GM12878 (cell line): ENCODE data around the gene SCN4A. TPM values are rescaled to one million over a fixed set of nuclear protein-coding genes. Genes with fewer than 3 reads are reported as not detected.
A peak's percentile ranks its signal among the peaks of the same experiment; 100 is the strongest.

Experiments
- BCLAF1 ChIP-seq: fragments of 450-650 bp; IDR thresholded peaks from 2 replicates; pipeline ENCODE4 v1.6.1; 2017; ENCODE audit warnings: antibody characterized with exemption, mild to moderate bottlenecking, moderate library complexity
- CEBPZ ChIP-seq: fragments of 150-350 bp; IDR thresholded peaks from 2 replicates; pipeline ENCODE4 v1.6.1; 2016; ENCODE audit warnings: low read depth, low read length
- E2F8 ChIP-seq: fragments of 450-650 bp; IDR thresholded peaks from 2 replicates; pipeline ENCODE4 v1.6.1; 2018; ENCODE audit warnings: mild to moderate bottlenecking, low read depth, moderate library complexity; ENCODE audit not compliant: partially characterized antibody
- E4F1 ChIP-seq: fragments of 450-650 bp; IDR thresholded peaks from 2 replicates; pipeline ENCODE4 v1.6.1; 2018; ENCODE audit warnings: borderline replicate concordance, mild to moderate bottlenecking; ENCODE audit not compliant: partially characterized antibody
- ETV6 ChIP-seq, 2 experiments: fragments of 450-650 bp in 1 of 2; IDR thresholded peaks in 1 of 2; conservative IDR thresholded peaks in 1 of 2; 2 replicates each; pipeline ENCODE4 v1.6.1; 2014; ENCODE audit warnings: antibody characterized with exemption in 1 of 2, borderline replicate concordance in 1 of 2, low read depth in 1 of 2, mild to moderate bottlenecking in 1 of 2, moderate library complexity in 1 of 2
- IKZF1 ChIP-seq: fragments of 450-650 bp; conservative IDR thresholded peaks from 2 replicates; pipeline ENCODE4 v1.6.1; 2017; ENCODE audit warnings: antibody characterized with exemption, mild to moderate bottlenecking
- MTA3 ChIP-seq: IDR thresholded peaks from 2 replicates; pipeline ENCODE4 v1.6.1; 2012; ENCODE audit warnings: low read length, inconsistent platforms, borderline replicate concordance
- MYB ChIP-seq: fragments of 150-350 bp; IDR thresholded peaks from 2 replicates; pipeline ENCODE4 v1.6.1; 2014; ENCODE audit warnings: mild to moderate bottlenecking, low read depth, low read length, borderline replicate concordance
- NFYB ChIP-seq: IDR thresholded peaks from 2 replicates; pipeline ENCODE4 v1.6.1; 2011; ENCODE audit warnings: low read depth, mild to moderate bottlenecking, low read length, improper control_type of control experiment, moderate library complexity; ENCODE audit not compliant: insufficient read depth
- NR2C1 ChIP-seq: fragments of 450-650 bp; IDR thresholded peaks from 2 replicates; pipeline ENCODE4 v1.6.1; 2017; ENCODE audit warnings: antibody characterized with exemption, mild to moderate bottlenecking, moderate library complexity
- PAX5 ChIP-seq: IDR thresholded peaks from 2 replicates; pipeline ENCODE4 v1.6.1; 2011; ENCODE audit warnings: low read depth, low read length, borderline replicate concordance
- SMAD1 ChIP-seq: fragments of 450-650 bp; IDR thresholded peaks from 2 replicates; pipeline ENCODE4 v1.6.1; 2018; ENCODE audit warnings: mild to moderate bottlenecking, low read depth; ENCODE audit not compliant: partially characterized antibody
- SRF ChIP-seq, 2 experiments: IDR thresholded peaks; 2 replicates each; pipeline ENCODE4 v1.6.1; 2011; ENCODE audit warnings: low read depth in 2 of 2, low read length in 2 of 2, mild to moderate bottlenecking in 1 of 2, moderate library complexity in 1 of 2
- TBL1XR1 ChIP-seq: IDR thresholded peaks from 2 replicates; pipeline ENCODE4 v1.6.1; 2012; ENCODE audit warnings: low read depth, low read length, improper control_type of control experiment
- ZNF384 ChIP-seq: IDR thresholded peaks from 2 replicates; pipeline ENCODE4 v1.6.1; 2012; ENCODE audit warnings: low read depth, mild to moderate bottlenecking, low read length, improper control_type of control experiment, borderline replicate concordance
- polyA plus RNA-seq, 11 experiments: library from polyadenylated mRNA; depleted of rRNA in 4 of 11; unstranded in 6 of 11; stranded (reverse) in 5 of 11; fragments of >200 nt; fragmentation: Nextera tagmentation in 4 of 11; fragmentation: Illumina TruSeq in 1 of 11; extraction: Ambion mirVana in 4 of 11; extraction: Trizol in 1 of 11; gene quantifications; 1 replicate in 1 of 11; 2 replicates in 10 of 11; pipeline versions ENCODE4 v1.2.1 to v1.2.3, GENCODE V29; 2011 to 2016; ENCODE audit warnings: inconsistent platforms in 2 of 11, missing spikeins in 2 of 11, low read depth in 1 of 11
- total RNA-seq, 4 experiments: library from RNA; depleted of rRNA in 3 of 4; stranded (reverse); fragments of >200 nt in 3 of 4; fragmentation: Illumina TruSeq in 1 of 4; extraction: Trizol in 1 of 4; gene quantifications; 2 replicates each; pipeline versions ENCODE4 v1.2.1 to v1.2.3, GENCODE V29; 2013 to 2021

Gene SCN4A
- total and polyA plus RNA-seq, 10 of the 15 experiments (the other 5 are each of a cell fraction or from before 2014, with no cell fraction given) = under 0.01 to 0.15 (median 0.07) TPM; not detected in 4

- TF ChIP-seq ETV6 (conservative IDR thresholded peaks at IDR 0.05 in 1 of 2, IDR thresholded peaks at IDR 0.05 in 1 of 2; ENCODE audit: borderline replicate concordance in 1 of 2, low read depth in 1 of 2) = no peak
- no peak for TF ChIP-seq E4F1
- TF ChIP-seq E2F8 = no peak
- no peak for TF ChIP-seq SMAD1
- no peak for TF ChIP-seq ZNF384
- no peak; the same call in 1 of the 2 replicates for TF ChIP-seq IKZF1
- TF ChIP-seq PAX5 = peak; percentile 84
- TF ChIP-seq BCLAF1 = no peak
- TF ChIP-seq NFYB = no peak
- no peak for TF ChIP-seq NR2C1
- no peak for TF ChIP-seq MYB
- no peak for TF ChIP-seq CEBPZ
- TF ChIP-seq SRF (IDR thresholded peaks at IDR 0.05; ENCODE audit: low read depth in 2 of 2, low read length in 2 of 2) = no peak
- TF ChIP-seq MTA3 = no peak
- TF ChIP-seq TBL1XR1 = peak; percentile 6; the same call in 1 of the 2 replicates
These were observed 26.0 kb downstream of the SCN4A start (continued) for GRCh38 chr17:63946440-63947363.
